Measurements from ENCODE around the gene ZDHHC16.
"Not testable (repeated sequence)": the region's sequence is repeated elsewhere in the genome, so short reads cannot be mapped to it uniquely, and the experiment has no call there.

Gene ZDHHC16

DNA sequence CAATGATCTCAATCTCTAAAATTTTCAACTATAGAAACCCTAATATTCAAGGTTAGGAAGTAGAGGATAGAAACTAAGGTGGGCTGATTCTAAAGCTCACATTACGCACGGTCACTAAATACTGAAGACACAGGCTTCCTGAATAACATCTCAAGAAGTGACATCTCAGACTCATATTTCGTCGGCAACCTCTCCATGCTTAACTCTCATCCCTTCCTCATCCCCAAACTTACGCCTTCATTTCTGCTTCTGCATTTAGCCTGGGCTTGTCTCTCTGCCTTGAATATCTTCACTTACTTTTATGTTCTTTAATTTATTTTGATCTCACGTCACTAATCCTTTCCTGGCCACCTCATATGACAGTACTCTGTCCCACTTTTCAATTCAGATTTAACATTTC, 10.8 kb upstream of the ZDHHC16 start:
- no peak for DNase-seq

- no peak for DNase-seq
Measured at GRCh38 chr10:97442277-97442676, 3.7 kb upstream of the ZDHHC16 start.

GRCh38 chr10:97444212-97444611, 1.8 kb upstream of the ZDHHC16 start:
- no peak for DNase-seq

DNA sequence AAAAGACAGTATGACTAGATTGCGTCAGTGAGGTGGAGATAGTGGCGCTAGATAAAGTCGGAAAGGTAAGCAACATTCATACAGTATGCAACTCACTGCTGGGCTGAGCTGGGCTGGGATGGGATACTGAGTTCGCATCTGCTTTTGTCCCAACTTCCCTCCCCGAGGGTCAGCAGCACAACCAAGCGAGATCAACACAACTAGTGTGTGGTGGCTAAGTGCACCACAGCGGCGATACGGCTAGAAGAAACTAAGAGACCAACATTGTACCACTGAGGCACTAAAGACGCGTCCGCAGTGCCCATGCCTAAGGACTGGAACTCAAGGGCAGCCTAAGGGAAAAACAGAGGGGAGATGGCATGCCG, 636 bp upstream of the ZDHHC16 start:
- no peak for DNase-seq

DNA sequence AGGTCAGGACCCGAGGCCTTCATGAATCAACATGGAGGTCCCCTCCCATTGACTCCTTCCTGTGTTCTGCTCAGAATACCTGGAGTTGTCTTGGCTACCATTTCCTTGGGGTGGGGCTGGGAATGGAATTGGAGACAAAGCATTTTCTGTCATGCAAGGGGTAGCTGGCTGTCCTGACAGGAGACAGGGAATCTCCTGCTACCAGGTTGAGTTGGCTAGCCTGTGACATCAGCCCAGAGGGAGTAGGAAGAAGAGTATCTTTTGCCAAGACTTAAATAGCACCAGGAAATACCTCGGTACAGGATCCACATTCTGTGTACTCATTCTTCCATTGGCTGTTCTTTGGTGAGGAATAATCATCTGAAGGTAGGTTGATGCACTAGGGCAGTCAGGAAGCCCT, 4.9 kb downstream of the ZDHHC16 start:
- DNase-seq: no peak

DNA sequence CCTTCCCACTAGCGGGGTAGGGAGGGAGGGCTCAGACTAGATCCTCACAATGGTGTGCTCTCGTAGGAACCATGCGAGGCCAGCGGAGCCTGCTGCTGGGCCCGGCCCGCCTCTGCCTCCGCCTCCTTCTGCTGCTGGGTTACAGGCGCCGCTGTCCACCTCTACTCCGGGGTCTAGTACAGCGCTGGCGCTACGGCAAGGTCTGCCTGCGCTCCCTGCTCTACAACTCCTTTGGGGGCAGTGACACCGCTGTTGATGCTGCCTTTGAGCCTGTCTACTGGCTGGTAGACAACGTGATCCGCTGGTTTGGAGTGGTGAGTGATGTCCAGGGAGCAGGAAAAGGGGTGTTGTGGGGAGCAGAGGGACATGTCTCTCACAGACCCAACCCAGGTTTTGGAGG, 5.6 kb downstream of the ZDHHC16 start:
- DNase-seq: no peak

GRCh38 chr10:97452352-97452751, 6.4 kb downstream of the ZDHHC16 start:
- no peak for DNase-seq

GRCh38 chr10:97454330-97455036, 8.5 kb downstream of the ZDHHC16 start:
- no peak for DNase-seq

DNA sequence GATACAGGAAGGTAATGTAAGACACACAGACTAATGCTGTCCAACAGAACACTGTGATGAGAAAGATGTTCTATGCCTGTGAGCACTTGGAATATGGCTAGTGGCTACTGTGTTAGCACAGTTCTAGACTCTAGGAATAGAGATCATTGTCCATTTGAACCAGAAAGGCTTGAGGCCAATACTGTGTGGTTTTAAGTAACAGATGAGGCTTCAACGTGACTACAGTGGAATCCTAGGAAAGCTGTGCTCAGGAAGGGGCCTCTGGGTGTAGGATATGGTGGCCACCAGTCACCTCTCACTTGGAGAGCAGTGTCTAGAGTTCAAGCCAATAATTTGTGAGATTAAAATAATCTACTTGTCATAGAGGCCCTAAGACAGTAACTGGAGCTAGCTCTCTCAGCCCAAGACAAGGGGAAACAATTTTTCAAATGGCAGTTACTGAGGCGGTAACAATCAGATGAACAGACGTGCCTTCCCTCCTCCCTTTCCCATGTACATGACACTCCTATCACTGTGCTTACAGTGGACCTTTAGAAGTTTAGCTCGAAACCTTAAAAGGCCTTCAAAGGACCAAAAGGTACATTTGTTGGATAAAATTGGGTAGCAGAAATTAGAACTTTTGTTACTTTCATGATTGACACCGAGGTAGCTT, 10.2 kb downstream of the ZDHHC16 start:
- no peak for DNase-seq

- no peak for DNase-seq
Measured at GRCh38 chr10:97456686-97457065, 10.7 kb downstream of the ZDHHC16 start.

- no peak for DNase-seq
Measured at GRCh38 chr10:97459111-97459510, 13.1 kb downstream of the ZDHHC16 start.

GRCh38 chr10:97459933-97460332, 14.0 kb downstream of the ZDHHC16 start:
- no peak for DNase-seq

DNA sequence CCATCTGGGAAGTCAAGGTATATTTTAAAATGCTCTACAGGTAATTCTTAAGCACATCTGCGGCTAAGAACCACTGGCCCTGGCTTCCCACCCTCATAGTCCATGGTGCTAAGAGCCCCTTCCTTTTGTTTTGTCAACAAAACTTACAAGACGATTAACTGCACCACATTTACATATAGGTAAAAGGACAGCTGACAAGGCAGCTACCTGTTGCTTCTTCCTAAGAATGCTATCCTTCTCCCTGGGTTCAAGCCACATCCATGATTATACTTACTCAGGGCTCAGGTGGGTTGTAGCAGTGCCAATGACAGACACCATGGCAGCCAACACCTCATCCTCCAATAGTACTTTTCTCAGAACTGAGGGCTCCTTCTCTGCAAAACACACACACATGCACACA, 16.3 kb downstream of the ZDHHC16 start:
- no peak for DNase-seq

- DNase-seq: no peak
Measured at GRCh38 chr10:97463363-97464132, 17.6 kb downstream of the ZDHHC16 start.

GRCh38 chr10:97464226-97464625, 18.3 kb downstream of the ZDHHC16 start:
- DNase-seq: no peak

GRCh38 chr10:97465982-97466381, 20.0 kb downstream of the ZDHHC16 start:
- DNase-seq: no peak

- no peak for DNase-seq
Measured at GRCh38 chr10:97466755-97467154, 20.8 kb downstream of the ZDHHC16 start.

DNA sequence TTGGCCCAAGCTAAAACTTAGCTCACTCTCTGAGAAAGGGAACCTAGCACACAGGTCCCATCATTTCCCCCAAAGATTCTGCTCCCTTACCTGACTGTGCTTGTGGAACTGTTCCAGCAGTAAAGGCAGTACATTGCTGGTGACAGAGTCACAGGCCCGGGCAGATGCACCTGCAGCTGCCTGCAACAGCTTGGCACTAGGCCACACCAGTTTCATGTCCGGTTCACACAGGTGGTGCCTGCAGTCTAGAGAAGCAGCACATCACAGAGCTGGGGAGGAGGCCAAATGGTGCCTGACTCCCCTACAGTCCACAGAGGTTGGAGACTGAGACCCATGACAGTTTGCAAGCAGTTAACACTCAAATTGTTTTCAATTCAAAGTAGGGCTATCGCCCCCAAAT, 22.2 kb downstream of the ZDHHC16 start:
- DNase-seq: no peak

- not testable (repeated sequence) for DNase-seq
Measured at GRCh38 chr10:97468781-97469180, 22.8 kb downstream of the ZDHHC16 start.

GRCh38 chr10:97474918-97475317, 28.9 kb downstream of the ZDHHC16 start:
- DNase-seq: no peak

DNA sequence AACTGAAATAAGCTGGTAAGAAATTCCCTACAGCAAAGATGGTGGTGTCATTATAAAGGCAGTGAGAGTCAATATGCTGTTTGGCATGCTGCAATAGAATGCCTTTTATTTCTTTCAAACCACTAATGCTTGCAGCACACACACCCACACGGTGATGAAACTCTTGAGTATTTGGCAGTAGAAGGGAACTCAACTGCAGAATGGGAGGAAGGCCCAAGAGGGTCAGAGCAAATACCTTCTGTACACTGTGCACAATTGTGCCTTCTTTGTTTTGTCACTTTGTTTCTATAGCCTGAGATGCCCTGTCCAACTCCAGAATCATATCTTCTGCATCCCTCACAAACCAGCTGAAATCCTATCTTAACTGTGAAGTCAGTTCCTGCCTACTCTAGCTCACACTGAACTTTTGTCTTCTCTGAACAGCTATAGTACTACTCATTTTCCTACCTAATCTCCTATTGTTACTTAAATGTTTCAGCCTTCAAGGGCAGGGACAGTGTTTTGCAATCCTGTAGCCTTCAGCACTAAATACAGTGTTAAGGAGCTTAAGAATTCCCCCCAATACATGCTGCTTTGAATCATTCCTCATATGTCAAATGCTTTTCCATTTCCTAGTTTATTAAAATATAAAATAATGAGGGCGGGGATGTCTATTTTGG, 30.1 kb downstream of the ZDHHC16 start:
- no peak for DNase-seq

- not testable (repeated sequence) for DNase-seq
Measured at GRCh38 chr10:97479410-97479809, 33.4 kb downstream of the ZDHHC16 start.

DNA sequence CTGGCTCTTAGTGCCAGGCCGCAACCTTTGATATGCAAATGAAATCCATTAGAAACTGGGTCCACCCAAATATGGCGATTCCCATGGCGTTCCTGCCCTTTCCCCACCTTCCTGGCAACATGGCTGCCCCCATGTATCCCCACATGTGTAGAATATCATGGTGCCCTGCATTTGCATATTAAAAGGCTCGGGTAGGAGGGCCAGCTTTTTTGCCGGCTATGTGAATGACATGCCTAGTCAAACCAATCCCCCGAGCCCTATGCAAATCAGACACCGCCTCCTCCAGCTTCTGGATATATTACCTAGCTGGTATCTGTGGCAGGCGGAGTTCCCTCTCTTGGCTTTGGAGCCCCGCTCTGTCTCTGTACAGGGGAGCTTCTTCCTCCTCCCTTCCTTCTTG, 34.0 kb downstream of the ZDHHC16 start:
- no peak for DNase-seq

DNA sequence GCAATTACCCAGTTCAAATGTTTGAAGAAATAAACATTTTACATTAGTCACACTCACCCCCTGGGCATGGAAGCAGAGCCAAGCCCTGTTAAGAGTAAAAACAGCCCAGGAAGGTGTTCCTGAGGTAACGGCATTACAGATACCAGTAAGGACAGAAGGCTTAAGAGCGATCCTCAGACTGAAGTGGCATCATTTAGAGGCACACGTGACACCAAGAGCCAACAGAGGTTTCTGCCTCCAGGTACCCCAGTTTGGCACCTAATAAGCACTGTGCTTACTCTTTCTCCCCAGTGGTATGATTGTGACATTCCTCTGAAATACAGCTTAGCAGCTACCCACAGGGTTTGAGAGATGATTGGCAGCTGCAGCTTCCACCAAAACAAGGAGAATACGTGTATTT, 35.1 kb downstream of the ZDHHC16 start:
- no peak for DNase-seq
